NCI-H748 treated with DMSO at 0.1 percent for 48 hours (cell line): ENCODE measurements around the gene SMYD1.

Experiments used
- DNase-seq: peaks from one replicate; lab custom pipeline; 2025; lab: John Stamatoyannopoulos, UW

Gene SMYD1

DNA sequence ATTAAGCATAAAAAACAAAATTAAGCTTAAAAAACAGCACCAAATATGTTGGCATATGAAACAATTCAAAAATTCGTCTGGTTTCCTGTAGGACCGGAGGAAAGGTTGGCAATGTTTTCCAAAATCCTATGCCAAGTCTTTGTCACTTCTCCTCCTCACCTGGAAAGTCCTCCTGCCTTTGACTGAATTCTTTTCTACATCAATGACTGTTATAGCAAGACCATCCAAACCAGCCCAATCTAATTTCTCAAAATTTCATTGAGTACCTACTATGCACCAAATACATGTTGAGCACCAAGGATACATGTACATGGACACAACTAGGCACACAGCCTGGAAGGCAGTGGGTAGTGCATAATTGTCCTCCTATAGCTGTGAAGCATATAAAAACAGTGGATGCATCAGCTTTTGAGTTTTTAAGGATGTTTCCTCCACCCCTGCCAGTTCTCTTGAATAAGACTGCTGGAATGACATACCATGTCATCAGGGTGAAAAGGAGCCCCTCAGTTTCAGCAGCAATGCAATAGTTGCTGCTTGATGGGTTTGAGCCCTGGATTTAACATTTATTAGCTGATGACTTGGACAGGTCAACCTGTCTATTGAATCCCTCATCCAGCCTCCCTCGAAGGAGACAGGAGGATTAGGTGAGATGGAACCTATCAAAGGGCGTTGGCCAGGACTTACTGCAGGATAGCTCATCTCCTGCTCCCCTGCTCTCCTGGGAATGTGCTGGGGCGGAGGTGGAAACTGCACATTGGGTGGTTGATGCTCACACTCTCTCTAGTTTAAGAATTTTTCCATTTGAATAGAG, 55.7 kb downstream of the SMYD1 start:
- DNase-seq = no peak

DNA sequence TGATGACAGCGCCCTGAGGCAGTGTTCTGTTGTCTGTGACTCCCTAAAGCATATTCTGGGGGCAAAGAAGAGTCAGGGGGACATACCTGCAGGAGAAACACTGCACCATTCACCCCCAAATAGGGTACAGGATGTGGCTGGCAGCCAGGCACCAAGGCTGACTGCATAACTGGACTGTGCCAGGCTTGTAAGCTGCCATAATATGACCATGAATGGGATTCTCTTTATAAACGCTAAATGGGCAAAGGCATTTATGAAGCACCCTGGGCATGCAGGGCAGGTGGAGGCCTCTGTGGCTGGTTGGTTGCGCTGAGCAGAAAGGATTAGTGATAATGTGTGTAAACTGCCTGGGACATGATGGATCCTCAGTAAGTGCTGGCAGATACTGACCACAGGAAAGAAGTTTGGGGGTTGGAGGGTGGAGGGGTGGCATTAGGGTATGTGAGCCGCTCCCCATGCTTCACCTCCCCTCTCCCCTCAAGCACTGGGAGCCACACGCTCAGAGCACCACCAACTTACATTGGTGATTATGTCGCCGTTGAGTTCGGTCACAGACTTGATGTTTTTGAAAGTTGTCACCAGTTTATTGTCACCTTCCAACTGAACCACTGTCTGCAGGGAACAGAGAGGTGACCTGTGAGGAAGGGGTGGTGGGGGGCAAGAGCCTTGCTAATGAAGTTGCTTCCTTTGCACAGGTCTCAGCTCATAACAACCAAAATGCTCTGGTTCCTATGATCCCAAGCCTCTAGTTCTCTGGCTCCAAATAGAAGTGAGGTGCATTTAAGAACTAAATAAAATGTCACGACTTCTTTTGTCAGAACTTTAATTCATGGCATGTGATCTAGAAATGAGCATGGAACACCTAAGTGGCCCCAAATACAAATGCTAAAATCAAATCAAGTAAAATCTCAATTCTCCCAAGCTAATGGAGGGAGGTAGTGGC, 56.6 kb downstream of the SMYD1 start:
- DNase-seq = no peak

GRCh38 chr2:88125344-88125923, 57.8 kb downstream of the SMYD1 start:
- no peak for DNase-seq

- no peak for DNase-seq
Observed at GRCh38 chr2:88125924-88126771, 58.5 kb downstream of the SMYD1 start.

DNA sequence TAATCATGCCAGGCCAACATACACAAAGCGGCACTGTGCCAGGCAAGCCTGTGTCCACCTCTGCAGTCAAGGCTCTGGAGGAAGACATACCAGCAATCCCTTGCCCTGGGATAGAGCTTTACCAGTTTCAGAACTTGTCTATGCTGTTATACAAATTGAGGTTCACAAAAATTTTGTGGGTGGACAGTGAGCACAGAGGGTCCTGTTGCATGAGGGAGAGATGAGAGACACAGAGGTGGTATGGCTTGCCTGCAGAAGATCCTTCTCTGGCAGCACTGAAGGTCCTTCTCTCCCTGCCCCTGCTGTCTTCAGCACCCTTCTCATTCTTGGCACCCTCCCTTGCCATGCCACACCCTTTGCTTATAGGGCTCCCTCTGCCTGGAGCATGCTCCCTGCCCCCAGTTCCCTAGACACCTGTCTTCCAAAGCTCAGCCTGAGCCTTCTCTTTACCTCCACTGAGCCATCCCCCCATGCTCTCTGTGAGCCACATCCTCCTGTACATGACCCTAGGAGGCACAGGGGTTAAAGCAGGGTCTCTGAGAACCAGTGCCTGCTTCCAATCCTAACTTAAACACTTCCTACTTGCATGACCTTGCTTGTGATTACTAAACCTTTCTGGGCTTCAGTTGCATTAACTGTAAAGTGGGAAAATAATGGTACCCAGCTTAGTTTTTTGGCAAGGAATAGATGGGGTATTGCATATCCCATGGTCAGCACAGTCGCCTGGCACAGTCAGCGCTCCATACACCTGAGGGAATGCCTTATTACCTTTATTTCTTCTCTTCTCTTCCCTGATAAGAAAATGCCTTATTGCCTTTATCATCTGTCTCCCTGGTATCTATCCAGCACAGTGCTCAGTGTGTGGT, 59.4 kb downstream of the SMYD1 start:
- DNase-seq = no peak

- no peak for DNase-seq
Observed at GRCh38 chr2:88127638-88127887, 59.9 kb downstream of the SMYD1 start.

DNA sequence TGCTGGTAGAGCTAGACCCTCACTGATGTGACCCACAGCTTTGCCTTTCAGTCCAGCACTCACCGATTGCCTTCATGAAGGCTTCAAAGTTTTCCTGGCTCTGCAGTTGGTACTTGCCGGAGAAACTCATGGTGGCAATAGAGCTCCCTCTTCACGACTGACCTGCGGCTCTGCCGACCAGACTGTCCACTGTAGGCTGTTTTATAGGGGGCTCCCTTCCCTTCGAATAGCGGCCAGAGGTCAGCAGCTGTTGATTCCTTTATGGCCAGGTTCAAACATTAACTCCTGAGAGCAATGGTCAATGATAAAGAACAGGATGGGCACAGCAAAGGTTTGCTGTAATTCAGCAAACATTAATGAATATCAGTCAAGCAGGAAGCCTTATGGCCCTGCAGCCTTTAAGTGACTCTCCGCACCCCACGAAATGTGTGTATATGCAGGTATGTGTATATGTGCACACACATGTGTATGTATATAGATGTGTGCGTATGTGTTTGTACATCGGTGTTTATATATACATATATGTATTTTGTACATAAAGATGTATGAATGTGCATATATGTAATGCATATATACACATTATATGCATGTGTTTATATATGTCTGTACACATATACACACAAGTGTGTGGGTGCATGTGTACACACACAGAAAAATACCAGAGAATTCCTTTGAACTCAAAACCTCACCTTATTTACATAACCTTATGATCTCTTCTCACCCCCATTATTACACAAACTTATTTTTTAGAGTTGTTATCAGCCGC, 60.4 kb downstream of the SMYD1 start, which contains the start of gene FABP1:
TSS of gene FABP1 (minus strand) at position 175 of the 766 bp plus-strand sequence. CDS start at position 130, 45 bp downstream.
- DNase-seq = no peak

- DNase-seq = no peak
Observed at GRCh38 chr2:88128654-88129312, 61.2 kb downstream of the SMYD1 start.

GRCh38 chr2:88129313-88129959, 61.8 kb downstream of the SMYD1 start:
- no peak for DNase-seq

DNA sequence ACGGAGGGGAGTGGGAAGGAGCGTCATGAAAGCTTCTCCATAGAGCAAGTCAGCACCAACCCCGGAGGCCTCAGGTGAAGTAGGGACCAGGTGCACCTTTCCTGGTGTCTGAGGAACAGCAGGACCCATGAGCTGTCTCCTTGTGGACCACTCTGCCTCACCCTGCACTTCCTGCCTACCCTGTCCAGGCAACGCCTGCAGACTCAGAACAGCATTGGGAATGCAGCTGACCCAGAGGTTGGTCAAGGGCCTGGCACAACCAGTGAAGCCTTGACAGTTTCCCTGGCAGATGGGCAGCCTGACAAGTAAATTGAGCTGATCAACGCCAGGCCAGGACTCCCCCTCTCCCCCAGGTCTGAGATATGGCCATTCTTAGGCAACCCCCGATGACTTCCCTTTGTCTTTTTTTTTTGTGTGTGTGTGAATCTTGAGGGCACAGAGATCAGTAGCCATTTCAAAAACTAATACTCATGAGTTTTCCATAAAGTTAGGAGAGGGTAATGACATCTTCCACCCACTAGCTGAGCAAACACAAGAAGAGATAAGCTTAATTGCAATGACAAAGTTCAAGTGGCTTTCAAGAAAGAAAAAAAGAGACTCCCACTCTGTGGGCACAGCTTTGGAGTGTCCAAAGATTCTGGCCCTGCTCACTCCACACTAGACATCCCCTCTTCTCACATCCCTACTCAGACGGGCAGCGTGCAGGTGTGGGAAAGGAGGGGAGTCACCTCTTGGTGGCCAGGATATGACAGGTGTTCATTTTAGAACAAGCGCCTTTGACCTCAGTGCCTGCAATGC, 63.8 kb downstream of the SMYD1 start:
- no peak for DNase-seq

GRCh38 chr2:88131999-88132368, 64.4 kb downstream of the SMYD1 start:
- DNase-seq = no peak

- DNase-seq = no peak
Observed at GRCh38 chr2:88133875-88134274, 66.2 kb downstream of the SMYD1 start.

DNA sequence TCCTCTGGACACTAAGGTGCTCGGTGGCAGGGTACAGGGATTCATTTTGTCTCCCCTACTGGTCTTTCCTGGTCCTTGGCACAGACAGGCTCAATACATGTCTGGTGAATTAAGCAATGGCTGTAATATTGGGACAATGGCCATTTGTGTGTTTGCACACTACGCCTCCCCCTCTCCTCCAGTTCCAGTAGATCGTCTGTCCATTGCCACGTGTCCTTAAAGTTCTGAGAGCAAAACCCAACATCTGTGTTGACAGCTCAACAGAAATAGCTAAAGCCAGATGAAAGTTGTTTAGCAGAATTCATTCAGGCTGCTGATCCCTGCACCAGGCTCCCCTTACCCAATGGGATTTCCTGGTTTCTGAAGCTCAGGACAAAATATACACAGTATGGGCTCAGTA, 69.2 kb downstream of the SMYD1 start:
- DNase-seq = no peak

DNA sequence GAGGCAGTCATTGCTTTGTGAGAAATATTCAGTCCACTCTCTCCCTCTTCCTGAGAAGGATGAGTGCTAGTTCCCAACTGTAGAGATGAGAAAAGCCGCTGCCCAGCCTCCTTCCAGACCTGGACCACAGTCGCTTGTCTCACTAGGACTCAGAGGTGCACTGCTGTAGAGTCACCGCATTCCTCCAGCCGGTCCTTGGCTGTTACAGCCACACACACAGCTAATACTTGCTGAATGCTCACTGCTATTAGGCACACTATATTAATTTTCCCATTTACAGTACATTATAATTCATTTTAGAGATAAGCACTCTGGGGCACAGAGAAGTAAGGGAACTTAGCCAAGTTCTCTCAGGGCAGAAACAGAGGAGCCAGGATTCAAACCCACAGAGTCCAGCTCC, 70.2 kb downstream of the SMYD1 start:
- DNase-seq = no peak

GRCh38 chr2:88139203-88139702, 71.6 kb downstream of the SMYD1 start:
- DNase-seq = no peak

- no peak for DNase-seq
Observed at GRCh38 chr2:88139804-88140203, 72.2 kb downstream of the SMYD1 start.

GRCh38 chr2:88141952-88142351, 74.3 kb downstream of the SMYD1 start:
- DNase-seq = no peak

DNA sequence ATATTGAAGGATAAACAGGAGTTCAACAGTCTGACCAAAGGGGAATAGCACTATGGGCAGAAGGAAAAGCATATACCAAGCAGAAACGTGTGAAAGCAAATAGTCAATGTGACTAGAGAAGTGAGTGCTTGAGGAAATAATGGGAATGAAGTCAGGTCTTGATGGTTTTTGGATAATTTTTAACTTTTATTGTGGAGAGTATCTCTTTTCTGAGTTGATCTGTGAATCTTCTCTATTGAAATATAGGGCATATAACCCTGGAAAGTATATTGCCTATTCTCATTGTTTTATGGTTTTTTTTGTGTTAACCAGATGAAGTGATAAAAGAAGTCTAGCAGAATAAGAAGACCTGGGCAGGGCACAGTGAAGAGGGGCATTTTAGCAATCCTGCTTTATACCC, 76.6 kb downstream of the SMYD1 start:
- no peak for DNase-seq
